ENCODE data around the gene SRY.
"Not testable (repeated sequence)": the region's sequence is repeated elsewhere in the genome, so short reads cannot be mapped to it uniquely, and the experiment has no call there.

GRCh38 chrY:2817146-2817896 lies 29.8 kb upstream of the SRY start:
- TF ChIP-seq CTCF (IDR thresholded peaks at IDR 0.05; ENCODE audit: insufficient read depth, low read length, poor library complexity, severe bottlenecking); EZH2phosphoT487 (conservative IDR thresholded peaks at IDR 0.05; ENCODE audit: low read length): not testable (repeated sequence)
